HG03066 (cell line): ENCODE results near the gene USP36.
"Not testable (repeated sequence)": the region's sequence is repeated elsewhere in the genome, so short reads cannot be mapped to it uniquely, and the experiment has no call there.

ENCODE experiments used
- ATAC-seq: cut with Tn5 transposase; IDR thresholded peaks from one replicate; pipeline ENCODE4 v1.9.1; 2021; ENCODE audit warnings: low read depth; ENCODE audit not compliant: unreplicated experiment

Gene USP36

GRCh38 chr17:78840780-78841611, at the start of gene USP36:
USP36 (minus strand) TSS chr17:78840814; CDS start chr17:78836363, 4,451 bp downstream.
- peak; percentile 83 for ATAC-seq

GRCh38 chr17:78890096-78890495, 49.5 kb upstream of the USP36 start:
- ATAC-seq = not testable (repeated sequence)

GRCh38 chr17:78889531-78889930, 48.9 kb upstream of the USP36 start:
- no peak for ATAC-seq

- no peak for ATAC-seq
Observed at GRCh38 chr17:78888941-78889518, 48.4 kb upstream of the USP36 start.

GRCh38 chr17:78886954-78887353, 46.3 kb upstream of the USP36 start:
- ATAC-seq = no peak

- ATAC-seq = no peak
Observed at GRCh38 chr17:78885956-78886355, 45.3 kb upstream of the USP36 start.

- ATAC-seq = no peak
Observed at GRCh38 chr17:78884876-78885667, 44.5 kb upstream of the USP36 start.

GRCh38 chr17:78884148-78884825, 43.7 kb upstream of the USP36 start:
- ATAC-seq = no peak

GRCh38 chr17:78883533-78884131, 43.0 kb upstream of the USP36 start:
- no peak for ATAC-seq

GRCh38 chr17:78883089-78883532, 42.5 kb upstream of the USP36 start:
- no peak for ATAC-seq

GRCh38 chr17:78882540-78883088, 42.0 kb upstream of the USP36 start:
- ATAC-seq = no peak

- no peak for ATAC-seq
Observed at GRCh38 chr17:78879635-78880186, 39.1 kb upstream of the USP36 start.

GRCh38 chr17:78878871-78879527, 38.4 kb upstream of the USP36 start:
- no peak for ATAC-seq

GRCh38 chr17:78878261-78878660, 37.6 kb upstream of the USP36 start:
- ATAC-seq = no peak

- ATAC-seq = not testable (repeated sequence)
Observed at GRCh38 chr17:78876954-78877517, 36.4 kb upstream of the USP36 start.

GRCh38 chr17:78876094-78876597, 35.5 kb upstream of the USP36 start:
- no peak for ATAC-seq

GRCh38 chr17:78875363-78876093, 34.9 kb upstream of the USP36 start:
- no peak for ATAC-seq
